HCT116 (cell line): ENCODE measurements around the gene PRKCA.

ENCODE experiments used
- CEBPB ChIP-seq: IDR thresholded peaks from 2 replicates; pipeline ENCODE4 v1.6.1; 2012; ENCODE audit warnings: low read depth
- CTCF ChIP-seq, 3 experiments: fragments of 200-600 bp in 1 of 3; sonication (generic) in 1 of 3; IDR thresholded peaks in 2 of 3; conservative IDR thresholded peaks in 1 of 3; 2 replicates each; pipeline ENCODE4 v1.5.1; 2012 to 2017; ENCODE audit warnings: low read depth in 2 of 3, low read length in 2 of 3, antibody characterized with exemption in 1 of 3, borderline replicate concordance in 1 of 3, control low read depth in 1 of 3, mild to moderate bottlenecking in 1 of 3, mixed read lengths in 1 of 3, mixed run types in 1 of 3, moderate library complexity in 1 of 3; ENCODE audit not compliant: insufficient read depth in 1 of 3
- EZH2 ChIP-seq: fragments of 200-600 bp; sonication (generic); IDR thresholded peaks from 2 replicates; pipeline ENCODE4 v1.6.1; 2017; ENCODE audit warnings: antibody characterized with exemption, mixed run types
- POLR2A ChIP-seq: IDR thresholded peaks from 2 replicates; pipeline ENCODE4 v1.7.0; 2011; ENCODE audit warnings: borderline replicate concordance; ENCODE audit not compliant: insufficient read depth, insufficient read length; ENCODE audit errors: extremely low read depth
- POLR2AphosphoS5 ChIP-seq: IDR thresholded peaks from 2 replicates; pipeline ENCODE4 v1.6.1; 2011; ENCODE audit warnings: mild to moderate bottlenecking, low read depth, low read length, moderate library complexity
- SP1 ChIP-seq: IDR thresholded peaks from 2 replicates; pipeline ENCODE4 v1.6.1; 2012; ENCODE audit warnings: low read depth
- YY1 ChIP-seq: IDR thresholded peaks from 2 replicates; pipeline ENCODE4 v1.6.1; 2011; ENCODE audit warnings: low read length, low read depth, moderate library complexity, mild to moderate bottlenecking; ENCODE audit not compliant: insufficient replicate concordance; ENCODE audit errors: extremely low read depth

GRCh38 chr17:66790501-66791061 lies 488.2 kb downstream of the PRKCA start:
- TF ChIP-seq POLR2AphosphoS5: no peak
- TF ChIP-seq POLR2A: no peak
- no peak for TF ChIP-seq YY1
- 0 out of 6 replicates have a peak, but pooled peaks of 1 of the 3 experiments have one; percentile 3 for TF ChIP-seq CTCF (IDR thresholded peaks at IDR 0.05 in 2 of 3, conservative IDR thresholded peaks at IDR 0.05 in 1 of 3; ENCODE audit: borderline replicate concordance in 1 of 3, insufficient read depth in 1 of 3, low read depth in 2 of 3, low read length in 2 of 3)
- TF ChIP-seq SP1: no peak
- TF ChIP-seq EZH2: no peak
- TF ChIP-seq CEBPB: no peak
